GM12892 (cell line): Measurements from ENCODE around the gene CST3.

Source experiments
- POLR2A ChIP-seq: IDR thresholded peaks from 2 replicates; pipeline ENCODE4 v1.6.1; 2011; ENCODE audit warnings: low read depth, low read length, control low read depth
- POLR2AphosphoS5 ChIP-seq: IDR thresholded peaks from 2 replicates; pipeline ENCODE4 v1.6.1; 2011; ENCODE audit warnings: low read depth, low read length, control low read depth
- TAF1 ChIP-seq: IDR thresholded peaks from 2 replicates; pipeline ENCODE4 v1.6.1; 2011; ENCODE audit warnings: low read depth, mild to moderate bottlenecking, control low read depth, low read length, borderline replicate concordance

GRCh38 chr20:23605867-23606651, 31.7 kb downstream of the CST3 start, which contains the start of gene CST9:
- TF ChIP-seq POLR2A (no peak), TAF1 (no peak), POLR2AphosphoS5 (no peak)
